GM18505 (cell line): ENCODE measurements around the gene TNC.

Experiments used
- ATAC-seq: cut with Tn5 transposase; IDR thresholded peaks from one replicate; pipeline ENCODE4 v1.9.1; 2021; ENCODE audit not compliant: unreplicated experiment
- POLR2A ChIP-seq: IDR thresholded peaks from 4 replicates; pipeline ENCODE4 v1.6.1; 2011; ENCODE audit warnings: borderline replicate concordance; ENCODE audit not compliant: insufficient read depth, insufficient read length; ENCODE audit errors: extremely low read depth

TNC gene

DNA sequence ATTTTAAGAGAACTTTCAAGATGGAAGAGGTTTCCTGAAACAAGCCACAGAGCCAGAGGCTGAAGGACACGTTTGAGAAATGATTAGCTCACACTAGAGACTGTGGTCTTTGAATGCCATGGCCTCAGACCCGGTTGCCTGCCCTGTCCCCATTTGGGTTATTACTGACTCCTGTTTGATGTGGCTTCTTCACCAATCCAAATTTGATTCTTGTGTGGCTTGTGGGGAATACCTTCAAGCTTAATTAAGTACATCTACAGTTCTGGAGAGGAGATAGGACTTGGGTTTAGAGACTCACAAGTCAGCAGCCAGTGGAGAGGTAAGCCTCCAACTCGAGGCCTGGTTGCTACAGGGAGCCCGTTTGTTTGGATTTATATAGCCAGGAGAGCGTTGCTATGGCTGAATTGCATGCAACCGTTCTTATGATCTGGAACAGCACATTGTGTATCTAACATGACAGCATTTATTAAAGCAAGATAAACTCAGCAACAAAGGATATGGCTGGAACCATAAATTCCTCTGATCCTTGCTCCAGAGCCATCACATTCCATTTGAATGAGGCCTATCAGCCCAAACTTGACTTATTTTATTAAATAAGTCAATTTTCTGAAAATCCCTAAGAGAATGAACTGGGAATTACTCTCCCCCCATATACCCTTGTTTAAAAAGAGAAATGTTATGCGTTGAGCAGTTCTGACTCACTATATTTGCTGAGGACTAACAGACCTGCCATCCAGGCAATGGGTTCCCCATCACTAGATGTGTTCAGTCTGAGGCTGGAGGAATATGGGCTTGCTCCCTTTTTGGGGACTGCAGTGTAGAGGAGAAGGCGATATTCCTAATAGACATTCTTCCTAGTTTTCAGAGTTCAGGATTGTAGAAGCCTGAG, 99.2 kb downstream of the TNC start:
- TF ChIP-seq POLR2A, result no peak
- no peak for ATAC-seq

DNA sequence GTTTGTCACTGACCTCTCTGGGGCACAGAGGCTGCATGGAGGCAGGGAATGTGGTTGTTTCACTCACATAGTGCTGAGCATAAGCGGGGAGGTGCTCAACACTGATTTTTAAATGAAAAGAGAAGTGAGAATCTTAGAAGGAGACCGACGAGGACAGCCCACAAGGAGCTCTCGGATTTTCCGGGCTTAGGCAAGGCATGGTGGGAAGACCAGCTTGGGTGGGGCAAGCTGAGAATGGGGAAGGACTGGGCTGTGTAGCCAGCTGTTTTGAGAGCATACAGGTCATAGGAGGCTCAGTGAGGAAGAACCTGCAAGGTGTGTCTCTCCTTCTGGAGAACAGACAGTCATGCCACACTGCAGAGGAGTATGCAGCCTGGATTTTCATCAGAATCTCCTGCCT, 101.6 kb downstream of the TNC start:
- TF ChIP-seq POLR2A, result no peak
- no peak for ATAC-seq

- no peak for TF ChIP-seq POLR2A
- ATAC-seq, result no peak
Observed at GRCh38 chr9:115015018-115015635, 102.8 kb downstream of the TNC start.

DNA sequence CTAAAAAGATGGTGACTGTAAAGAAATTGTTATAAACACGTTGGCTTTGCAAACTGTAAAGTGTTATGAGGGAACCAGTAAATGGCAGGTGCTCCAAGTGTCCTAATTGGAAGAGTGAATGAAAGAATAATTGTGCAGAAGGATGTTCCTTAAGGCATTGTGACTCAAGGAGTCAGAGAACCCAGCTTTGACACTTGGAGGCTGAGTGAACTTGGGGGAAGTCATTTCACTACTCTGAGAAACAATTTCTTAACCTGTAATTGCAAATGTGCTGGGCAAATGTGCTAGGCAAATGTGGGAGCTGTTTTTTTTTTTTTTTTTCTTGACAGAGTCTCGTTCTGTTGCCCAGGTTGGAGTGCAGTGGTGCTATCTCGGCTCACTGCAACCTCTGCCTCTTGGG, 103.5 kb downstream of the TNC start:
- no peak for ATAC-seq
- TF ChIP-seq POLR2A, result no peak

DNA sequence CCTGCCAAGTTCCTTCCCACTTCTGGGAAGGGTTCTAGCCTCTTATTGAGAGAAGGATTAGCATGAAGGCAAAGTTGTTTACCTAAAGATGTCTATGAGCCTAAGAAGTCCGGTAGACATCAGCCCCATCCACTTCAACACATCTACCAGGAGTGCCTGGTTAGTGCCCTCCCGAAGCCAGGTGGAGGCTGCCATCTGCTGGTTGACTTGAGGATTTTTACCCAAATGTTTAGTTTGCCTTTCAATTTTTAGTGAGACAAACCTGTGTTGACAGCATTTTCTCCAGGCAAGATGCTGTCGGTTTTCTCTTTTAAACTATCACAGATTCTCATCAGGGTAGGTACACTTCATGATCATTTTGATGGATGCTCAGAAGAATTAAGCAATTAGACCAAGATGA, 104.0 kb downstream of the TNC start:
- no peak for TF ChIP-seq POLR2A
- ATAC-seq, result no peak

DNA sequence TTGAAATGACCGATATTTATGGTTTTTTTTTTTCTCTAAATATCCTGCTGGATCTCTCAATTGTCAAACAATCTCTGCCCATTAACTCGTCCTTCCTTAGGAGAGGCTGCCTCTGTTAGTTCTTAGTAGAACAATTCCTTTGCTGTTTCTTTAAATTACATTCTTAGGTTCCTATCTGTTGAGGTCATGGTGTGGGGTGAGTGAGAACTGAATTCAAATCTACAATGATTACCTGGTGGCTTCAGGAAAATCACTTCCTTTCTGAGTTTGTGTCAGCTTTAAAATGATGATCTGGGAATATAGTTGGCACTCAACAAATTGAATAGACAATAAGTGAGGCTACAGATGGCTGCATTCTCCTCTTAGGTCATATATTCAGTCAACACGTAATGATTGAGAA, 105.5 kb downstream of the TNC start:
- no peak for ATAC-seq
- no peak for TF ChIP-seq POLR2A

DNA sequence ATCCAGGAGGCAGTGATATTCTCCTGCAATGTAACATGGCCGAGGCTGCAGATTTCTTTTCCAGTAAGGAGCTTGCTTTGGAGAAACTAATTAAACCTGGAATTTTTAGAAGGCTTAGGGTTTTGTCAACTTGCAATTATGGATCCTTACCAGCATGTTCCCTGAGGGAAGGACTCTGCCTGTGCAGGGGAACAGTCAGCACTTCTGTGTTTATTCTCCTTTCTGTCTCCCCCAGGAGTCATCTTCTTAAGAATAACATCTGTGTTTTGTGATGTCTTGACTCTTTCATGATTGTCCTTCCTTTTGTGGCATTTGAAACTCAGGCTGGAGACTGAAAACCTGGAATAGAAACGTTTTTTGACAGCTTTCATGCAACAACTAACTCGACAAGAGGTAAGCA, 107.1 kb downstream of the TNC start:
- TF ChIP-seq POLR2A, result no peak

GRCh38 chr9:115008536-115009270, 109.3 kb downstream of the TNC start:
- TF ChIP-seq POLR2A, result no peak

More for the DNA sequence above, 107.1 kb downstream of the TNC start:
- no peak for ATAC-seq

DNA sequence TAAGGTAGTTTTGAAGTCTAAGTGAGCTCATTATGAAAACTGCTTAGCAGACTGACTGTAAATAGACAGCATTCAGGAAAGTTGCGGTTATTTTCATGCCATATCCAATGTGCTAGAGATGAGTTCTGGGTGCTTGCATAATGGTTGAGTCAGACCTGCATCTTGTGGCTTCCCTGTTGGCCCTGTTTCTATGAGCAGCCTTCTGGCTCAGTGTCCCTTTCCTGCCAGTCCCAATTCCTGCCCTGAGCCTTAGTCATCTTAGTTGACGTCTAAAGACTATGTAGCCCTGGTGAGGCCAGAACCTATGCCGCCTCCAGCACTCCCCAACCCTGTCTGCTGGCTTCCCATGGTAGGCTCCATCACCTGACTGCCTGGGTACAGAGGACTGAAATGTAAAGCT, 111.3 kb downstream of the TNC start:
- TF ChIP-seq POLR2A, result no peak
- no peak for ATAC-seq

More at GRCh38 chr9:115008536-115009270, 109.3 kb downstream of the TNC start:
- ATAC-seq, result no peak

GRCh38 chr9:115005322-115005721, 112.6 kb downstream of the TNC start:
- TF ChIP-seq POLR2A, result no peak

DNA sequence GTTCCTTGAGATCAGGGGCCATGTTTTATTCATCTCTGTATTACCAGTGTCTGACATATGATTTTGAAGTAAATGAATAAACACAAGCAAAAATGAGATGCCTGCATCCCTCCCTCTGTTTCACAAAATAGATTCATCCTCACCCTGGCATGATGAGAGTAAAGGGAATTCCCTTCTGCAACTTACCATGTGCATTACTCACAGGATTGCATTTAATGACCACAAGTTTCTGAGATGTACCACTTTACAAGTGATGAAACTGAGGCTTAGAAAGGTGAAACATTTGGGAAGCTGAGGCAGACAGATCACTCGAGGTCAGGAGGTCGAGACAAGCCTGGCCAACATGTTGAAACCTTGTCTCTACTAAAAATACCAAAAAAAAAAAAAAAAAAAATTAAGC, 113.4 kb downstream of the TNC start:
- ATAC-seq, result no peak
- no peak for TF ChIP-seq POLR2A

More at GRCh38 chr9:115005322-115005721, 112.6 kb downstream of the TNC start:
- no peak for ATAC-seq

GRCh38 chr9:115002371-115003120, 115.4 kb downstream of the TNC start:
- no peak for ATAC-seq
- TF ChIP-seq POLR2A, result no peak

DNA sequence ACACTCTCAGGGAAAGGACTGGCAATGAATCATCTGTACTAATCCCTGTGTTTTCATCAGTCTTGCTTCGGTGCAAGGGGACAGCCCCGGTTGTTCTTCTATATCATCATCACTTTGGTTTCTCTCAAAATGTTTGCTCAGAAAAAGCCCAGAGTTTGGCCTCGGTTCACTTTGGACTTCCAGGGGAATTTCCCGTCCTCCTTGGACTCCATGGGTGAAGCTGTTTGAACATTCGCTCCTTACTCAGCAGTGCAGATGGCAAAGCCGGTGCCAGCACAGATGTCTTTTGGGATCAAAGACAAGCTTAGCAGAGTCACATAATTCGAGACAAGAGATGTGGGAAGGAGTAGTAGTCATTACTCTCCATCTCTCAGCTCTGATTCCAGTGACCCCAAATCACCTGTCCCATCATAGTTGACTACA, 117.7 kb downstream of the TNC start:
- TF ChIP-seq POLR2A, result no peak
- ATAC-seq, result no peak
